ENCODE results near the gene SCN1A.
A peak's percentile ranks its signal among the peaks of the same experiment; 100 is the strongest.
"Not testable (repeated sequence)": the region's sequence is repeated elsewhere in the genome, so short reads cannot be mapped to it uniquely, and the experiment has no call there.

Gene SCN1A

GRCh38 chr2:166127217-166128155 is at the start of gene SCN1A:
Gene SCN1A, minus strand, starts transcription at chr2:166128020. Its CDS starts 54,399 bp downstream, at chr2:166073621.
- peak; percentile 47 to 58 for DNase-seq

GRCh38 chr2:166173263-166173662 is 45.4 kb upstream of the SCN1A start:
- peak in 1 of 2 experiments; percentile 6 for DNase-seq

- no peak for DNase-seq
Measured at GRCh38 chr2:166171216-166171615, 43.4 kb upstream of the SCN1A start.

- DNase-seq, result peak in 1 of 2 experiments; percentile 31
Measured at GRCh38 chr2:166170356-166170755, 42.5 kb upstream of the SCN1A start.

- no peak for DNase-seq
Measured at GRCh38 chr2:166167449-166167848, 39.6 kb upstream of the SCN1A start.

- DNase-seq, result no peak
Measured at GRCh38 chr2:166163775-166164174, 36.0 kb upstream of the SCN1A start.

- no peak for DNase-seq
Measured at GRCh38 chr2:166158546-166158945, 30.7 kb upstream of the SCN1A start.

GRCh38 chr2:166157578-166157977 is 29.8 kb upstream of the SCN1A start:
- DNase-seq, result no peak

- no peak for DNase-seq
Measured at GRCh38 chr2:166156985-166157490, 29.2 kb upstream of the SCN1A start.

GRCh38 chr2:166155589-166155988 is 27.8 kb upstream of the SCN1A start:
- DNase-seq, result no peak

GRCh38 chr2:166154685-166155338 is 27.0 kb upstream of the SCN1A start:
- no peak for DNase-seq

GRCh38 chr2:166152064-166152463 is 24.2 kb upstream of the SCN1A start:
- no peak for DNase-seq

GRCh38 chr2:166148500-166149400 is 20.9 kb upstream of the SCN1A start:
- no peak for DNase-seq

- DNase-seq, result no peak
Measured at GRCh38 chr2:166147883-166148282, 20.1 kb upstream of the SCN1A start.

- DNase-seq, result no peak
Measured at GRCh38 chr2:166144071-166144470, 16.3 kb upstream of the SCN1A start.

- DNase-seq, result no peak
Measured at GRCh38 chr2:166140932-166141331, 13.1 kb upstream of the SCN1A start.

- DNase-seq, result no peak
Measured at GRCh38 chr2:166140475-166140874, 12.7 kb upstream of the SCN1A start.

- not testable (repeated sequence) for DNase-seq
Measured at GRCh38 chr2:166139479-166139878, 11.7 kb upstream of the SCN1A start.

- no peak for DNase-seq
Measured at GRCh38 chr2:166138667-166139066, 10.8 kb upstream of the SCN1A start.

- no peak for DNase-seq
Measured at GRCh38 chr2:166138144-166138543, 10.3 kb upstream of the SCN1A start.

GRCh38 chr2:166137331-166137730 is 9.5 kb upstream of the SCN1A start:
- DNase-seq, result no peak

- no peak for DNase-seq
Measured at GRCh38 chr2:166135849-166136258, 8.0 kb upstream of the SCN1A start.
